Right forelimb (tissue), 1 donor: Measurements from ENCODE around the gene P4HA2.
A peak's percentile ranks its signal among the peaks of the same experiment; 100 is the strongest.

Source experiments
- DNase-seq: peaks from one replicate; pipeline ENCODE4 v3.0.0-alpha.2; 2018

The P4HA2 gene

GRCh38 chr5:132227485-132228240 lies at the start of gene P4HA2:
P4HA2 (minus strand) TSS chr5:132227853; CDS start chr5:132218626, 9,227 bp downstream.
- DNase-seq, result peak; percentile 86

GRCh38 chr5:132277256-132277655 lies 49.6 kb upstream of the P4HA2 start:
- no peak for DNase-seq

GRCh38 chr5:132275367-132276220 lies 47.9 kb upstream of the P4HA2 start:
- no peak for DNase-seq

- peak; percentile 34 for DNase-seq
These were observed 46.6 kb upstream of the P4HA2 start for GRCh38 chr5:132274050-132274792.

- no peak for DNase-seq
These were observed 46.0 kb upstream of the P4HA2 start for GRCh38 chr5:132273631-132274030.

GRCh38 chr5:132272311-132273210 lies 44.9 kb upstream of the P4HA2 start:
- peak; percentile 81 for DNase-seq

GRCh38 chr5:132271251-132272246 lies 43.9 kb upstream of the P4HA2 start:
- peak; percentile 41 for DNase-seq

GRCh38 chr5:132270706-132271105 lies 43.1 kb upstream of the P4HA2 start:
- DNase-seq, result peak; percentile 51

- DNase-seq, result peak; percentile 37
These were observed 42.6 kb upstream of the P4HA2 start for GRCh38 chr5:132270335-132270665.

GRCh38 chr5:132269635-132270334 lies 42.1 kb upstream of the P4HA2 start:
- DNase-seq, result peak; percentile 37

- DNase-seq, result peak; percentile 68
These were observed 41.3 kb upstream of the P4HA2 start for GRCh38 chr5:132268769-132269551.

- peak; percentile 42 for DNase-seq
These were observed 40.5 kb upstream of the P4HA2 start for GRCh38 chr5:132267931-132268768.

- DNase-seq, result peak; percentile 39
These were observed 39.6 kb upstream of the P4HA2 start for GRCh38 chr5:132267166-132267739.

- DNase-seq, result no peak
These were observed 39.1 kb upstream of the P4HA2 start for GRCh38 chr5:132266836-132267160.

- DNase-seq, result peak; percentile 29
These were observed 38.6 kb upstream of the P4HA2 start for GRCh38 chr5:132266031-132266835.

GRCh38 chr5:132265336-132266030 lies 37.8 kb upstream of the P4HA2 start:
- DNase-seq, result peak; percentile 74
